GM12878 (cell line): Measurements from ENCODE around the gene PRRT1B. TPM values are rescaled to one million over a fixed set of nuclear protein-coding genes. Genes with fewer than 3 reads are reported as not detected.

Source experiments
- BCLAF1 ChIP-seq: fragments of 450-650 bp; IDR thresholded peaks from 2 replicates; pipeline ENCODE4 v1.6.1; 2017; ENCODE audit warnings: antibody characterized with exemption, mild to moderate bottlenecking, moderate library complexity
- BHLHE40 ChIP-seq, 2 experiments: fragments of 450-650 bp in 1 of 2; IDR thresholded peaks; 2 replicates each; pipeline ENCODE4 v1.6.1; 2011 to 2017; ENCODE audit warnings: low read depth in 2 of 2, borderline replicate concordance in 1 of 2, improper control_type of control experiment in 1 of 2, low read length in 1 of 2, mild to moderate bottlenecking in 1 of 2
- CBX3 ChIP-seq: fragments of 200-600 bp; sonication (generic); IDR thresholded peaks from 2 replicates; pipeline ENCODE4 v1.6.1; 2016; ENCODE audit warnings: low read depth, borderline replicate concordance
- CHD2 ChIP-seq: IDR thresholded peaks from 2 replicates; pipeline ENCODE4 v1.6.1; 2011; ENCODE audit warnings: low read depth, low read length, improper control_type of control experiment, borderline replicate concordance
- CTCF ChIP-seq, 3 experiments: IDR thresholded peaks in 2 of 3; conservative IDR thresholded peaks in 1 of 3; 2 replicates each; pipeline ENCODE4 v1.5.1; 2011; ENCODE audit warnings: low read depth in 3 of 3, low read length in 3 of 3, mild to moderate bottlenecking in 3 of 3, control low read depth in 2 of 3, moderate library complexity in 2 of 3, inconsistent platforms in 1 of 3, mixed read lengths in 1 of 3; ENCODE audit not compliant: control insufficient read depth in 2 of 3, insufficient read depth in 1 of 3; ENCODE audit errors: extremely low read depth in 1 of 3
- EGR1 ChIP-seq, 2 experiments: IDR thresholded peaks; 1 replicate in 1 of 2; 2 replicates in 1 of 2; pipeline ENCODE4 v1.6.1; 2011 to 2012; ENCODE audit warnings: low read depth in 2 of 2, low read length in 2 of 2, borderline replicate concordance in 1 of 2, mild to moderate bottlenecking in 1 of 2, moderate library complexity in 1 of 2
- HDGF ChIP-seq: fragments of 450-650 bp; IDR thresholded peaks from 2 replicates; pipeline ENCODE4 v1.6.1; 2016; ENCODE audit warnings: antibody characterized with exemption
- IKZF1 ChIP-seq: fragments of 450-650 bp; conservative IDR thresholded peaks from 2 replicates; pipeline ENCODE4 v1.6.1; 2017; ENCODE audit warnings: antibody characterized with exemption, mild to moderate bottlenecking
- IRF3 ChIP-seq: fragments of 450-650 bp; IDR thresholded peaks from 2 replicates; pipeline ENCODE4 v1.6.1; 2014; ENCODE audit warnings: mild to moderate bottlenecking
- IRF4 ChIP-seq: IDR thresholded peaks from 2 replicates; pipeline ENCODE4 v1.6.1; 2011; ENCODE audit warnings: low read depth, low read length
- MXI1 ChIP-seq: fragments of 150-350 bp; IDR thresholded peaks from 2 replicates; pipeline ENCODE4 v1.6.1; 2011; ENCODE audit warnings: low read depth, mild to moderate bottlenecking, inconsistent platforms, low read length, improper control_type of control experiment
- POLR2AphosphoS2 ChIP-seq: IDR thresholded peaks from 2 replicates; pipeline ENCODE4 v1.6.1; 2011; ENCODE audit warnings: low read depth, mild to moderate bottlenecking, low read length, improper control_type of control experiment, moderate library complexity
- POU2F2 ChIP-seq: IDR thresholded peaks from 3 replicates; pipeline ENCODE4 v1.6.1; 2011; ENCODE audit warnings: low read depth, mild to moderate bottlenecking, low read length, borderline replicate concordance
- RAD21 ChIP-seq: IDR thresholded peaks from 2 replicates; pipeline ENCODE4 v1.6.1; 2011; ENCODE audit warnings: mild to moderate bottlenecking, low read depth, low read length, moderate library complexity; ENCODE audit not compliant: insufficient read depth
- RBBP5 ChIP-seq: fragments of 200-600 bp; sonication (generic); conservative IDR thresholded peaks from 2 replicates; pipeline ENCODE4 v1.6.1; 2016
- SMC3 ChIP-seq: IDR thresholded peaks from 2 replicates; pipeline ENCODE4 v1.6.1; 2011; ENCODE audit warnings: low read length, improper control_type of control experiment, borderline replicate concordance
- SP1 ChIP-seq: IDR thresholded peaks from one replicate; pipeline ENCODE4 v1.6.1; 2011; ENCODE audit warnings: low read depth, low read length
- STAT3 ChIP-seq: IDR thresholded peaks from 2 replicates; pipeline ENCODE4 v1.6.1; 2011; ENCODE audit warnings: low read depth, low read length, improper control_type of control experiment
- SUZ12 ChIP-seq: fragments of 200-600 bp; sonication (generic); IDR thresholded peaks from one replicate; pipeline ENCODE4 v1.6.1; 2018; ENCODE audit warnings: antibody characterized with exemption, mild to moderate bottlenecking; ENCODE audit not compliant: unreplicated experiment
- TAF1 ChIP-seq: IDR thresholded peaks from 2 replicates; pipeline ENCODE4 v1.6.1; 2011; ENCODE audit warnings: mild to moderate bottlenecking, low read depth, low read length, borderline replicate concordance
- TCF3 ChIP-seq: IDR thresholded peaks from 2 replicates; pipeline ENCODE4 v1.6.1; 2012; ENCODE audit warnings: low read depth, mild to moderate bottlenecking, low read length, borderline replicate concordance; ENCODE audit not compliant: insufficient read depth
- YBX1 ChIP-seq: fragments of 450-650 bp; IDR thresholded peaks from 2 replicates; pipeline ENCODE4 v1.6.1; 2016; ENCODE audit warnings: antibody characterized with exemption
- polyA plus RNA-seq, 11 experiments: library from polyadenylated mRNA; depleted of rRNA in 4 of 11; unstranded in 6 of 11; stranded (reverse) in 5 of 11; fragments of >200 nt; fragmentation: Nextera tagmentation in 4 of 11; fragmentation: Illumina TruSeq in 1 of 11; extraction: Ambion mirVana in 4 of 11; extraction: Trizol in 1 of 11; gene quantifications; 1 replicate in 1 of 11; 2 replicates in 10 of 11; pipeline versions ENCODE4 v1.2.1 to v1.2.3, GENCODE V29; 2011 to 2016; ENCODE audit warnings: inconsistent platforms in 2 of 11, missing spikeins in 2 of 11, low read depth in 1 of 11
- total RNA-seq, 4 experiments: library from RNA; depleted of rRNA in 3 of 4; stranded (reverse); fragments of >200 nt in 3 of 4; fragmentation: Illumina TruSeq in 1 of 4; extraction: Trizol in 1 of 4; gene quantifications; 2 replicates each; pipeline versions ENCODE4 v1.2.1 to v1.2.3, GENCODE V29; 2013 to 2021

Gene PRRT1B
- total and polyA plus RNA-seq, 10 of the 15 experiments (the other 5 are each of a cell fraction or from before 2014, with no cell fraction given): not detected

- no peak for TF ChIP-seq RBBP5
- no peak for TF ChIP-seq MXI1
- TF ChIP-seq YBX1: no peak
- TF ChIP-seq IKZF1: peak; percentile 16; the same call in 1 of the 2 replicates
- TF ChIP-seq CBX3: no peak
- no peak for TF ChIP-seq SUZ12
- peak; percentile 88 for TF ChIP-seq HDGF
- TF ChIP-seq IRF3: no peak
- TF ChIP-seq TAF1: no peak
- 0 out of 2 replicates have a peak, but pooled peaks have one; percentile 61 for TF ChIP-seq TCF3
- TF ChIP-seq SP1: peak; percentile 21
- TF ChIP-seq RAD21: peak; percentile 78
- peak; percentile 93 for TF ChIP-seq SMC3
- TF ChIP-seq CHD2: 0 out of 2 replicates have a peak, but pooled peaks have one; percentile 19
- TF ChIP-seq POLR2AphosphoS2: no peak
- TF ChIP-seq BCLAF1: no peak
- no peak for TF ChIP-seq STAT3
- TF ChIP-seq CTCF (IDR thresholded peaks at IDR 0.05 in 2 of 3, conservative IDR thresholded peaks at IDR 0.05 in 1 of 3; ENCODE audit: control insufficient read depth in 2 of 3, extremely low read depth in 1 of 3, insufficient read depth in 1 of 3, low read depth in 3 of 3, low read length in 3 of 3): peak; percentile 73 to 97 (median 86)
- TF ChIP-seq BHLHE40 (IDR thresholded peaks at IDR 0.05; ENCODE audit: borderline replicate concordance in 1 of 2, low read depth in 2 of 2, low read length in 1 of 2): peak; percentile 13 to 31; a peak in 1 of 4 replicates
- TF ChIP-seq IRF4: peak; percentile 34; the same call in 1 of the 2 replicates
- peak in 1 of 2 experiments; percentile 56; a peak in 2 of 3 replicates for TF ChIP-seq EGR1 (IDR thresholded peaks at IDR 0.05; ENCODE audit: borderline replicate concordance in 1 of 2, low read depth in 2 of 2, low read length in 2 of 2)
- 0 out of 3 replicates have a peak, but pooled peaks have one; percentile 21 for TF ChIP-seq POU2F2
Observed at GRCh38 chr9:131590907-131591844, 45.9 kb downstream of the PRRT1B start (continued).
